Transverse colon (tissue), 4 donors: ENCODE data around the gene DST.

Experiments used
- CTCF ChIP-seq, 5 experiments: fragments of 200-600 bp in 3 of 5; fragments of 450-650 bp in 2 of 5; sonication (generic) in 3 of 5; IDR thresholded peaks; 1 replicate in 2 of 5; 2 replicates in 3 of 5; pipeline ENCODE4 v1.5.1; 2016 to 2017; ENCODE audit warnings: antibody characterized with exemption in 5 of 5, inconsistent platforms in 3 of 5, mild to moderate bottlenecking in 2 of 5, moderate library complexity in 1 of 5
- EP300 ChIP-seq: sonication (generic); formaldehyde crosslinking; IDR thresholded peaks from one replicate; pipeline ENCODE4 v1.6.1; 2017; ENCODE audit warnings: antibody characterized with exemption, low read depth
- POLR2A ChIP-seq: fragments of 450-650 bp; IDR thresholded peaks from one replicate; pipeline ENCODE4 v1.6.1; 2016; ENCODE audit warnings: antibody characterized with exemption, mild to moderate bottlenecking, moderate library complexity
- POLR2AphosphoS5 ChIP-seq, 3 donors: sonication (generic); formaldehyde crosslinking; IDR thresholded peaks; one replicate each; pipeline ENCODE4 v1.6.1; 2016; ENCODE audit warnings: antibody characterized with exemption in 3 of 3

DNA sequence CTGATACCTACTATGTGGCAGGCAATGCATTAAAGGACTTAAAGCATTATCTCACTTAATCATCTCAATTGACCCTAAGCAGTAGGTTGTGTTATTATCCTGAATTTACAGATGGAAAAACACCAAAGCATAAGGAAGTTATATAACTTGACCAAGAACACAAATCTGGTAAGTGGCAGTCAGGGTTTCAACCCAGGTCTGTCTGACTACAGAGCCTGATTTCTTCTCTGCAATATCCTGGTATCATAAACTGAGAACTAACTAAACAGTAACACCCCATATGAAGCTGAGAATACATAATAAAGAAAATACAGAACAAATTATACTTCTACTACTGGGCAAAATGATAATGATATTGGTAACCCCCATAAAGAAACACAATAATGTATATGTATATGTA, 13.8 kb upstream of the DST start:
- TF ChIP-seq EP300: no peak
- TF ChIP-seq CTCF (IDR thresholded peaks at IDR 0.05): no peak
- no peak for TF ChIP-seq POLR2A
- no peak for TF ChIP-seq POLR2AphosphoS5 (IDR thresholded peaks at IDR 0.05)
